Neural crest cell (in vitro differentiated cells): ENCODE data around the gene DTNBP1. TPM values are rescaled to one million over a fixed set of nuclear protein-coding genes. Genes with fewer than 3 reads are reported as not detected.
A peak's percentile ranks its signal among the peaks of the same experiment; 100 is the strongest.

Source experiments
- DNase-seq: peaks from one replicate; pipeline ENCODE4 v3.0.0; 2021; ENCODE audit warnings: low read depth, mixed read lengths, low spot score
- H3K27ac Mint-ChIP-seq: one replicate; pipeline ENCODE4 v1.8.0; 2021; ENCODE audit warnings: mild to moderate bottlenecking, mixed read lengths; ENCODE audit not compliant: unreplicated experiment
- H3K27me3 Mint-ChIP-seq: 2 replicates; pipeline ENCODE4 v1.8.0; 2021; ENCODE audit warnings: low read depth, mild to moderate bottlenecking, mixed read lengths
- H3K36me3 Mint-ChIP-seq: 2 replicates; pipeline ENCODE4 v1.8.0; 2021; ENCODE audit warnings: low read depth, mild to moderate bottlenecking, mixed read lengths
- H3K4me1 Mint-ChIP-seq: 2 replicates; pipeline ENCODE4 v1.8.0; 2021; ENCODE audit warnings: mixed read lengths
- H3K4me3 Mint-ChIP-seq: one replicate; pipeline ENCODE4 v1.8.0; 2021; ENCODE audit warnings: mild to moderate bottlenecking, mixed read lengths
- H3K9me3 Mint-ChIP-seq: 2 replicates; pipeline ENCODE4 v1.8.0; 2021; ENCODE audit warnings: mixed read lengths
- CTCF ChIP-seq: fragments of 200-600 bp; sonication (generic); conservative IDR thresholded peaks from 2 replicates; pipeline ENCODE4 v1.5.0; 2021; ENCODE audit warnings: antibody characterized with exemption, mild to moderate bottlenecking
- total RNA-seq: library from RNA; stranded (reverse); gene quantifications from 2 replicates; pipeline ENCODE4 v1.2.1, GENCODE V29; 2021

DTNBP1 gene
- total RNA-seq, 1 donor from 2014 or later = 13.5 TPM

GRCh38 chr6:15515660-15516375 is 147.0 kb downstream of the DTNBP1 start:
- Mint-ChIP-seq H3K27me3 (no peaks in the 10 kb centered on the region), H3K27ac (no peak overlapping the region), H3K4me3 (peak overlapping the region; percentile 23), H3K9me3 (no peaks in the 10 kb centered on the region), H3K4me1 (peaks cover 5% of the 10 kb centered on the region), H3K36me3 (peaks cover 32% of the 10 kb centered on the region)
- TF ChIP-seq CTCF = no peak
- no peak for DNase-seq

- no peaks in the 10 kb centered on the region for H3K27me3 Mint-ChIP-seq
- H3K4me1 Mint-ChIP-seq = peaks cover 5% of the 10 kb centered on the region
- no peak for TF ChIP-seq CTCF
- no peak overlapping the region for H3K4me3 Mint-ChIP-seq
- H3K27ac Mint-ChIP-seq = peak overlapping the region; percentile 27
- no peak for DNase-seq
- H3K36me3 Mint-ChIP-seq = peaks cover 28% of the 10 kb centered on the region
- no peaks in the 10 kb centered on the region for H3K9me3 Mint-ChIP-seq
Measured at GRCh38 chr6:15515226-15515625, 147.6 kb downstream of the DTNBP1 start.

- Mint-ChIP-seq H3K27ac (peak overlapping the region; percentile 27), H3K4me1 (peaks cover 5% of the 10 kb centered on the region), H3K27me3 (no peaks in the 10 kb centered on the region), H3K4me3 (no peak overlapping the region), H3K36me3 (peaks cover 20% of the 10 kb centered on the region), H3K9me3 (no peaks in the 10 kb centered on the region)
- TF ChIP-seq CTCF = no peak
- DNase-seq = no peak
Measured at GRCh38 chr6:15513801-15514711, 148.8 kb downstream of the DTNBP1 start.

- Mint-ChIP-seq H3K4me1 (peaks cover 10% of the 10 kb centered on the region), H3K9me3 (no peaks in the 10 kb centered on the region), H3K36me3 (peaks cover 25% of the 10 kb centered on the region), H3K27me3 (no peaks in the 10 kb centered on the region), H3K4me3 (no peak overlapping the region), H3K27ac (no peak overlapping the region)
- no peak for DNase-seq
- no peak for TF ChIP-seq CTCF
Measured at GRCh38 chr6:15513131-15513771, 149.6 kb downstream of the DTNBP1 start.

GRCh38 chr6:15512721-15513120 is 150.1 kb downstream of the DTNBP1 start:
- Mint-ChIP-seq H3K36me3 (peaks cover 27% of the 10 kb centered on the region), H3K9me3 (no peaks in the 10 kb centered on the region), H3K4me3 (no peak overlapping the region), H3K27me3 (no peaks in the 10 kb centered on the region), H3K27ac (peak overlapping the region; percentile 78), H3K4me1 (peaks cover 10% of the 10 kb centered on the region)
- TF ChIP-seq CTCF = no peak
- DNase-seq = no peak
